ENCODE results near the gene MTLN. TPM values are rescaled to one million over a fixed set of nuclear protein-coding genes. Genes with fewer than 3 reads are reported as not detected.
"Not testable (repeated sequence)": the region's sequence is repeated elsewhere in the genome, so short reads cannot be mapped to it uniquely, and the experiment has no call there.

The MTLN gene
- total RNA-seq, 1 donor from 2014 or later = 12.0 TPM

DNA sequence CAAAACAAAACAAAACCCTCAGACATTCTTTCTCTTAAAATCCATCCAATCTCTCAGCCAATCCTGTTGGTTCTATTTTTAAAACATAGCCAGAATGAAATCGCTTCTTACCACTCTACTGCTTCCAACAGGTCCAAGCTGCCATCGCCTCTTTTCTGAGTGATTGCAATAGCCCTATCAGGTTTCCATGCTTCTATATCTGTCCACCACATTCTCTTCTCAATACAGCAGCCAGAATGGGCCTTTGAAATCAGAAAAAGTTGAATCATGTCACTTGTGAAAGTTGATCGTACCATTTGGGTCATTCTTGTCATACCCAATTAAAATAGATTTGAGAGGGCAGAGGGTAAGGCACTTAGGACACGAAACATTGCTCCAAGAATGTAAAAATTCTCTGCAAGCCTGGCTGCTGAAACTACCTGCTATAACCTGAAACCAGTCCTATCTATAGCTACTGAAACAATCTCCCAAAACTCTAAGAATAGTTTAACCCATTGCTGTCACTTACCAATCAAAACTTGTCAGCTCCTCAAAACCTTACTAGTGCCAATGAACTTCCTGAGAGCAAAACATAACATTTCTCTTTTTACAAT is 3.3 kb upstream of the MTLN start:
- H3K4me3 Mint-ChIP-seq = no peak overlapping the region
- no peak overlapping the region for H3K27ac Mint-ChIP-seq (ENCODE audit: unreplicated experiment)
- peaks cover 2% of the 10 kb centered on the region for H3K36me3 Mint-ChIP-seq (ENCODE audit: low read depth)
- peaks cover 30% of the 10 kb centered on the region for H3K27me3 Mint-ChIP-seq (ENCODE audit: low read depth)
- H3K4me1 Mint-ChIP-seq = peaks cover 5% of the 10 kb centered on the region
- peaks cover 6% of the 10 kb centered on the region for H3K9me3 Mint-ChIP-seq
- DNase-seq (ENCODE audit: low read depth, low spot score) = no peak
- TF ChIP-seq CTCF (conservative IDR thresholded peaks at IDR 0.05) = no peak

- Mint-ChIP-seq H3K36me3 (ENCODE audit: low read depth) (peaks cover 3% of the 10 kb centered on the region), H3K27me3 (ENCODE audit: low read depth) (peaks cover 30% of the 10 kb centered on the region), H3K9me3 (peaks cover 6% of the 10 kb centered on the region), H3K27ac (ENCODE audit: unreplicated experiment) (no peak overlapping the region), H3K4me1 (peaks cover 5% of the 10 kb centered on the region), H3K4me3 (no peak overlapping the region)
- no peak for DNase-seq (ENCODE audit: low read depth, low spot score)
- TF ChIP-seq CTCF (conservative IDR thresholded peaks at IDR 0.05) = no peak
Observed at GRCh38 chr2:110215091-110215490, 2.7 kb upstream of the MTLN start.

DNA sequence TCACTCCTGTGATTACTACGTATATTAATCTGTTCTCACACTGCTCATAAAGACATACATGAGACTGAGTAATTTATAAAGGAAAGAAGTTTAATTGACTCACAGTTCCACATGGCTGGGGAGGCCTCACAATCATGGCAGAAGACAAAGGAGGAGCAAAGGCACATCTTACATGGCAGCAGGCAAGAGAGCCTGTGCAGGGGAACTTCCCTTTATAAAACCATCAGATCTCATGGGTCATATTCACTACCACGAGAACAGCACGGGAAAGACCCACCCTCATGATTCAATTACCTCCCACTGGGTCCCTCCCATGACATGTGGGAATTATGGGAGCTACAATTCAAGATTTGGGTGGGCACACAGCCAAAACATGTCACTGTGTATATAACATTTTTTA is 1.2 kb upstream of the MTLN start:
- peak overlapping the region; percentile 42 for H3K4me3 Mint-ChIP-seq
- not testable (repeated sequence) for H3K4me1 Mint-ChIP-seq; H3K9me3 Mint-ChIP-seq; H3K36me3 Mint-ChIP-seq (ENCODE audit: low read depth); H3K27ac Mint-ChIP-seq (ENCODE audit: unreplicated experiment); DNase-seq (ENCODE audit: low read depth, low spot score)
- peaks cover 30% of the 10 kb centered on the region for H3K27me3 Mint-ChIP-seq (ENCODE audit: low read depth)

GRCh38 chr2:110205660-110206455 is 6.5 kb downstream of the MTLN start:
- H3K4me3 Mint-ChIP-seq = peak overlapping the region; percentile 92
- TF ChIP-seq CTCF (conservative IDR thresholded peaks at IDR 0.05) = no peak
- H3K9me3 Mint-ChIP-seq = no peaks in the 10 kb centered on the region
- no peak for DNase-seq (ENCODE audit: low read depth, low spot score)
- peaks cover 18% of the 10 kb centered on the region for H3K4me1 Mint-ChIP-seq
- peaks cover 7% of the 10 kb centered on the region for H3K36me3 Mint-ChIP-seq (ENCODE audit: low read depth)
- H3K27me3 Mint-ChIP-seq (ENCODE audit: low read depth) = no peaks in the 10 kb centered on the region
- H3K27ac Mint-ChIP-seq (ENCODE audit: unreplicated experiment) = no peak overlapping the region

DNA sequence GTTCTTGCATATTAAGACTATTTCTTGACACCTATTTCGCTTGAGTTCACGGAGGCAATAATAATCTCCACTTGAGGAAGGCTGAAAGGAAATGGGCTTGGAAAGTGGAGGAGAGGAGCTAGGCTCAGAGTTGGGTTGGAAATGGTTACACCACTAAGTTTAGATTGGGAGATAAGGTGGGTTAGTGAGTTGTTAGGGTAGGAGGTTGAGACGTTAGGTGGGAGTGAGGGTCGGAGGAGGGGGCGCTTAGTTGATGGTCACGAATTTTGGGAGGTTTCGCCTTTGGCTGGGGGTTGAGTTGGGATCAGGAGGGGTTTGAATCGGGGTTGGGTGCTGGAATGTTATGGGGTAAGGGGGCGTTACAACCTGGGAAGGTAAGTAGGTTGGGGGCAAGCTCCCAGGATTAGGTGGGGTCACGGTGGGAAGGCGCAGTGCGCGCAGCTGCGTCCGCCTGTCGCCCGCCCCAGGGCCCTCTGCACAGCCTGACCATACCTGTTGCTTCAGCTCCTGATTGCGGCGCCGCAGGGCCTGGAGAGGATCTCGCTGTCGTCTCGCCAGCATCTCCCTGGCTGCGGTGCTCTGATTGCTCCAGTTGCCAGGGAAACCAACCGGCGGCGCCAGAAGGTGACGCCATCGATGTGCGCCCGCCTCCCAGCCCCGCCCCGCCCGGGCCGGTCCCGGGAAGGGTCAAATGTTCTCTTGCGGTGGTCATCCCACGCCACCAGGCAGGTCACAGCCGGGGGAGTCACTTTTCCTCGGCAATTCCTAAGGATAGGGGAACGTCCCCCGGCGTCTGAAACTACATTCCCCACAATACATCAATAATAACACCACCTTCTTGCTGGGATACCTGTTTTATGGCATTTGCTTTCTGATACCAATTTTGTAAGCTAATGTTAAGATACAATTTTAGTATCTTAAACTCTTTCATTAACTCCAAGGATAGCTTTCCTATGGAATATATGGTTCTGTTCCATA is 7.7 kb downstream of the MTLN start, which contains the start of gene NPHP1:
TSS of gene NPHP1 (minus strand) at position 606 of the 978 bp plus-strand sequence. CDS start at position 561, 45 bp downstream.
- Mint-ChIP-seq H3K4me3 (peak within 1 kb of the TSS; percentile 92), H3K9me3 (no peaks in the 10 kb centered on the region), H3K27ac (ENCODE audit: unreplicated experiment) (peak within 1 kb of the TSS; percentile 98), H3K4me1 (peaks cover 18% of the 10 kb centered on the region), H3K36me3 (ENCODE audit: low read depth) (peaks cover 2% of the 10 kb centered on the region), H3K27me3 (ENCODE audit: low read depth) (no peaks in the 10 kb centered on the region)
- no peak for TF ChIP-seq CTCF (conservative IDR thresholded peaks at IDR 0.05)
- DNase-seq (ENCODE audit: low read depth, low spot score) = peak; percentile 82

Measured in neural crest cell (in vitro differentiated cells).